Measurements from ENCODE around the gene TFPI.

TFPI gene

DNA sequence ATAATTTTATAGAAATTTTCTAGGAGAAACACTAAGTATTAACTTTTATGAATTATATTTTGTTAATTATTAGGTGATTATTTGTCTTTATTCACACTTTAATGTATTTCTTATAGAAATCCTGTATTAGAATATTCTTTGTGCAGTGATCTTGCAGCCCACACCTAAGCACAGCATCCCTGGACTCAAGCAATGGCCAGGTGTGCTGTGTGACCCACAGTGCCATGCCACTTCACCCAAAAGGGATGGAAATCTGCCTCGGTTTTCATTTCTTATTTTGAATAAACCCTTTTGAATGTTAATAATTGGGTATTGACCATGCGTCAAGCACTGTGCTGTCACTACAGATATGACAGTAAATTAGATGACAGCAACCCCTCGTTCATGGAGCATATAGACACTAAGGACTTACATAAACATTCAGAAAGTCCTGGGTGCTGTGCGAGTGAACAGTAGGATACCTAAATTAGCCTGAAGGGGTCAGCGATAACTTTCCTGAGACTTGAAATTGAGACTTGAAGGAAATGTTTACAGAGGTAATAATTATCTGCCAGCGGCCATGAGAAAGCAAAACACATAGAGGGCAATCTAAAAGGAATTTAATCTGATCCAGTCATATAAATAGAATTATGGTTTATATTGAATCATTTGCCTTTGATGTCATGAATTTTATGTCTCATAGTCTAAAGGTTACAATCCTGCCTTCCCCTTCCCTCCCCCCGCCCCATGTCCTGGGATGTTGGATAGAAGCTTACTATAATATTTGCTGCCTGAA lies 53.5 kb downstream of the TFPI start:
- no peaks in the 10 kb centered on the region for H3K9me2 ChIP-seq (replicated peaks; ENCODE audit: insufficient read depth, low read length)
- H2AFZ ChIP-seq (ENCODE audit: low read depth, low read length, severe bottlenecking): no peak overlapping the region
- H3K9me3 ChIP-seq (ENCODE audit: insufficient read depth, low read length): no peaks in the 10 kb centered on the region
- H3K4me3 ChIP-seq (ENCODE audit: insufficient read depth, low read length, poor library complexity, severe bottlenecking): no peak overlapping the region
- H3K27ac ChIP-seq (ENCODE audit: low read depth, low read length): no peak overlapping the region
- no peaks in the 10 kb centered on the region for H3K27me3 ChIP-seq (ENCODE audit: low read length)
- H3K9ac ChIP-seq (ENCODE audit: low read length): no peak overlapping the region
- TF ChIP-seq, protein P1, sequence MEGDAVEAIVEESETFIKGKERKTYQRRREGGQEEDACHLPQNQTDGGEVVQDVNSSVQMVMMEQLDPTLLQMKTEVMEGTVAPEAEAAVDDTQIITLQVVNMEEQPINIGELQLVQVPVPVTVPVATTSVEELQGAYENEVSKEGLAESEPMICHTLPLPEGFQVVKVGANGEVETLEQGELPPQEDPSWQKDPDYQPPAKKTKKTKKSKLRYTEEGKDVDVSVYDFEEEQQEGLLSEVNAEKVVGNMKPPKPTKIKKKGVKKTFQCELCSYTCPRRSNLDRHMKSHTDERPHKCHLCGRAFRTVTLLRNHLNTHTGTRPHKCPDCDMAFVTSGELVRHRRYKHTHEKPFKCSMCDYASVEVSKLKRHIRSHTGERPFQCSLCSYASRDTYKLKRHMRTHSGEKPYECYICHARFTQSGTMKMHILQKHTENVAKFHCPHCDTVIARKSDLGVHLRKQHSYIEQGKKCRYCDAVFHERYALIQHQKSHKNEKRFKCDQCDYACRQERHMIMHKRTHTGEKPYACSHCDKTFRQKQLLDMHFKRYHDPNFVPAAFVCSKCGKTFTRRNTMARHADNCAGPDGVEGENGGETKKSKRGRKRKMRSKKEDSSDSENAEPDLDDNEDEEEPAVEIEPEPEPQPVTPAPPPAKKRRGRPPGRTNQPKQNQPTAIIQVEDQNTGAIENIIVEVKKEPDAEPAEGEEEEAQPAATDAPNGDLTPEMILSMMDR (IDR thresholded peaks at IDR 0.05; ENCODE audit: insufficient read depth, low read length, poor library complexity, severe bottlenecking): no peak
- no peak for TF ChIP-seq EZH2phosphoT487 (conservative IDR thresholded peaks at IDR 0.05; ENCODE audit: low read length)
- H3K36me3 ChIP-seq (ENCODE audit: low read length): no peaks in the 10 kb centered on the region
- H3K4me2 ChIP-seq (ENCODE audit: low read depth, low read length, poor library complexity, severe bottlenecking): no peak overlapping the region
- H4K20me1 ChIP-seq (ENCODE audit: low read depth, low read length): no peaks in the 10 kb centered on the region
- no peaks in the 10 kb centered on the region for H3K79me2 ChIP-seq (ENCODE audit: insufficient read depth, low read length)
- no peaks in the 10 kb centered on the region for H3F3A ChIP-seq (ENCODE audit: insufficient read depth)

- Histone ChIP-seq H3K27me3 (ENCODE audit: low read length) (no peaks in the 10 kb centered on the region), H4K20me1 (ENCODE audit: low read depth, low read length) (no peaks in the 10 kb centered on the region), H3K4me3 (ENCODE audit: insufficient read depth, low read length, poor library complexity, severe bottlenecking) (no peak overlapping the region), H3K27ac (ENCODE audit: low read depth, low read length) (no peak overlapping the region), H3K9me3 (ENCODE audit: insufficient read depth, low read length) (no peaks in the 10 kb centered on the region), H3F3A (ENCODE audit: insufficient read depth) (no peaks in the 10 kb centered on the region), H3K79me2 (ENCODE audit: insufficient read depth, low read length) (no peaks in the 10 kb centered on the region), H3K4me2 (ENCODE audit: low read depth, low read length, poor library complexity, severe bottlenecking) (no peak overlapping the region), H3K36me3 (ENCODE audit: low read length) (no peaks in the 10 kb centered on the region), H3K9me2 (replicated peaks; ENCODE audit: insufficient read depth, low read length) (no peaks in the 10 kb centered on the region), H3K9ac (ENCODE audit: low read length) (no peak overlapping the region), H2AFZ (ENCODE audit: low read depth, low read length, severe bottlenecking) (no peak overlapping the region)
- TF ChIP-seq, protein P1 (IDR thresholded peaks at IDR 0.05; ENCODE audit: insufficient read depth, low read length, poor library complexity, severe bottlenecking): peak; percentile 46
- TF ChIP-seq EZH2phosphoT487 (conservative IDR thresholded peaks at IDR 0.05; ENCODE audit: low read length): no peak
Observed at GRCh38 chr2:187499941-187500532, 54.2 kb downstream of the TFPI start.

DNA sequence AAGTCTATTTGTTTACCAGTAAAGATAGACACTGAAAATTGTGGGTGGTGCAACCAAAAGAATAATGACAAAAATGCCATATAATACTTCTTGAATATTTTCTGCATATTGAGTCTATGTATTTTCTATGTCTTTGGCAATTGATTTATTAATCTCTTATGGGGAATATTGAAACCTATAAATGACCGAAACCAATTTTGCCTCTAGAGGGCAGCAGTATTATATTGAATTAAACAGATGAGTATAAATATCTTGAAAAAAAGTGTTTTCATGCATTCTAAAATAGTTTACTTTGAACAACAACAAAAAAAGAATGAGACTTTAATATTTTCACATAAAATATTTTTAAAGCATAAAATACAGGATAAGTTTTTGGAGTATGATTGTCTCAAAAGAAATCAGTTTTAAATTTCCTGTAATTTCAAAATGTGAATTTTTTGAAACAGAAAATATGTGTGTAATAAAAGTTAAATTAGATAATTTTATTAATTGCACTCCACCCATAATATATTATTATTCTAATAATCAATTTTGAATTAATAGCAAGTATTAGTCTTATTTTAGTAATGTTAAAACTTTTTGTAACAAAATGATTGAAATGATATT lies 56.3 kb downstream of the TFPI start:
- H3K36me3 ChIP-seq (ENCODE audit: low read length): no peaks in the 10 kb centered on the region
- no peaks in the 10 kb centered on the region for H3K27me3 ChIP-seq (ENCODE audit: low read length)
- no peak overlapping the region for H3K9ac ChIP-seq (ENCODE audit: low read length)
- no peaks in the 10 kb centered on the region for H3K79me2 ChIP-seq (ENCODE audit: insufficient read depth, low read length)
- no peak overlapping the region for H3K4me3 ChIP-seq (ENCODE audit: insufficient read depth, low read length, poor library complexity, severe bottlenecking)
- no peaks in the 10 kb centered on the region for H3K9me3 ChIP-seq (ENCODE audit: insufficient read depth, low read length)
- no peak for TF ChIP-seq EZH2phosphoT487 (conservative IDR thresholded peaks at IDR 0.05; ENCODE audit: low read length)
- TF ChIP-seq, protein P1 (IDR thresholded peaks at IDR 0.05; ENCODE audit: insufficient read depth, low read length, poor library complexity, severe bottlenecking): peak; percentile 54
- H3K27ac ChIP-seq (ENCODE audit: low read depth, low read length): no peak overlapping the region
- H4K20me1 ChIP-seq (ENCODE audit: low read depth, low read length): no peaks in the 10 kb centered on the region
- no peak overlapping the region for H2AFZ ChIP-seq (ENCODE audit: low read depth, low read length, severe bottlenecking)
- H3K9me2 ChIP-seq (replicated peaks; ENCODE audit: insufficient read depth, low read length): no peaks in the 10 kb centered on the region
- no peak overlapping the region for H3K4me2 ChIP-seq (ENCODE audit: low read depth, low read length, poor library complexity, severe bottlenecking)
- no peaks in the 10 kb centered on the region for H3F3A ChIP-seq (ENCODE audit: insufficient read depth)

Data from SU-DHL-6 (cell line).